AG04449 (cell line): Measurements from ENCODE around the gene LRRC74A.

Experiments
- CTCF ChIA-PET: fragments of 350-600 bp; formaldehyde crosslinking; extraction: SDS; loops from one replicate; lab custom pipeline; 2021; ENCODE audit warnings: antibody characterized with exemption; lab: Yijun Ruan, JAX
- POLR2A ChIA-PET: fragments of 400-600, 350-600 bp; formaldehyde crosslinking; extraction: SDS; loops from one replicate; lab custom pipeline; 2020; ENCODE audit warnings: antibody characterized with exemption, inconsistent platforms; lab: Yijun Ruan, JAX
- DNase-seq: peaks from one replicate; pipeline ENCODE4 v3.0.0-alpha.2; 2010; ENCODE audit warnings: low read depth, low spot score
- H3K4me3 ChIP-seq: 2 replicates; pipeline ENCODE4 v1.5.1; 2011; ENCODE audit warnings: low read depth, mild to moderate bottlenecking, control low read depth, low read length
- CTCF ChIP-seq: IDR thresholded peaks from one replicate; pipeline ENCODE4 v1.5.1; 2011; ENCODE audit warnings: mild to moderate bottlenecking, moderate library complexity, low read length, control low read depth, inconsistent platforms; ENCODE audit not compliant: insufficient read depth; ENCODE audit errors: missing control alignments

Gene LRRC74A

GRCh38 chr14:76846331-76847047 is 20.3 kb downstream of the LRRC74A start:
- no peak for DNase-seq
- CTCF ChIA-PET, result interaction anchor here (1.6 kb wide), 1 partner anchor 29 kb away, joined by 7 read pairs; no protein-coding TSS in a partner anchor
- no peak overlapping the region for H3K4me3 ChIP-seq
- POLR2A ChIA-PET, result no interaction called here
- no peak for TF ChIP-seq CTCF

GRCh38 chr14:76848879-76849278 is 22.7 kb downstream of the LRRC74A start:
- CTCF ChIA-PET, result interaction anchor here (1.1 kb wide), 1 partner anchor 222 kb away, joined by 3 read pairs; no protein-coding TSS in a partner anchor
- POLR2A ChIA-PET, result no interaction called here
- TF ChIP-seq CTCF, result no peak
- no peak for DNase-seq
- H3K4me3 ChIP-seq, result no peak overlapping the region

GRCh38 chr14:76855066-76855465 is 28.9 kb downstream of the LRRC74A start:
- no peak for DNase-seq
- POLR2A ChIA-PET, result no interaction called here
- H3K4me3 ChIP-seq, result no peak overlapping the region
- CTCF ChIA-PET, result no interaction called here
- no peak for TF ChIP-seq CTCF

GRCh38 chr14:76856769-76857168 is 30.6 kb downstream of the LRRC74A start:
- POLR2A ChIA-PET, result no interaction called here
- no peak overlapping the region for H3K4me3 ChIP-seq
- TF ChIP-seq CTCF, result no peak
- CTCF ChIA-PET, result interaction anchor here (1.0 to 1.6 kb wide), 4 partner anchors 16 to 215 kb away, joined by 3 to 6 read pairs (median 3); no protein-coding TSS in a partner anchor
- no peak for DNase-seq

- no peak for TF ChIP-seq CTCF
- no peak for DNase-seq
- H3K4me3 ChIP-seq, result no peak overlapping the region
- ChIA-PET CTCF (interaction anchor here (1.1 to 2.1 kb wide), 5 partner anchors 9 to 290 kb away, joined by 4 to 7 read pairs (median 4); no protein-coding TSS in a partner anchor), POLR2A (no interaction called here)
These were observed 35.5 kb downstream of the LRRC74A start for GRCh38 chr14:76861574-76862255.

GRCh38 chr14:76862546-76863282 is 36.5 kb downstream of the LRRC74A start:
- no peak overlapping the region for H3K4me3 ChIP-seq
- no peak for TF ChIP-seq CTCF
- no peak for DNase-seq
- ChIA-PET CTCF (interaction anchor here (1.1 to 4.1 kb wide), 2 partner anchors 12 to 289 kb away, joined by 4 to 37 read pairs; no protein-coding TSS in a partner anchor), POLR2A (no interaction called here)
